Astrocyte (in vitro differentiated cells and primary cell): ENCODE data around the gene AUTS2. TPM values are rescaled to one million over a fixed set of nuclear protein-coding genes. Genes with fewer than 3 reads are reported as not detected.

Source experiments
- DNase-seq: peaks from one replicate; pipeline ENCODE4 v3.0.0-alpha.2; 2010; ENCODE audit warnings: low read depth
- FAIRE-seq: peaks from 2 replicates; lab custom pipeline; 2011; peaks lifted over from hg19 to GRCh38; lab: Jason Lieb, UNC
- H2AFZ ChIP-seq: 2 replicates; pipeline ENCODE4 v1.6.0; 2012; ENCODE audit warnings: low read depth, low read length, inconsistent platforms
- H3K27ac ChIP-seq: 2 replicates; pipeline ENCODE4 v1.5.1; 2011; ENCODE audit warnings: low read depth, low read length, inconsistent platforms
- H3K27me3 ChIP-seq: 2 replicates; pipeline ENCODE4 v1.6.0; 2011; ENCODE audit warnings: low read length, inconsistent platforms; ENCODE audit not compliant: insufficient read depth
- H3K36me3 ChIP-seq: 2 replicates; pipeline ENCODE4 v1.5.1; 2011; ENCODE audit warnings: low read length, inconsistent platforms; ENCODE audit not compliant: insufficient read depth
- H3K4me1 ChIP-seq: 2 replicates; pipeline ENCODE4 v1.5.1; 2011; ENCODE audit warnings: low read length, inconsistent platforms; ENCODE audit not compliant: insufficient read depth
- H3K4me2 ChIP-seq: 2 replicates; pipeline ENCODE4 v1.6.0; 2012; ENCODE audit warnings: low read length, inconsistent platforms
- H3K4me3 ChIP-seq: 2 replicates; pipeline ENCODE4 v1.5.1; 2011; ENCODE audit warnings: low read depth, mild to moderate bottlenecking, low read length, inconsistent platforms; ENCODE audit not compliant: insufficient read depth
- H3K79me2 ChIP-seq: 2 replicates; pipeline ENCODE4 v1.6.0; 2012; ENCODE audit warnings: mild to moderate bottlenecking, low read length, inconsistent platforms; ENCODE audit not compliant: insufficient read depth
- H3K9ac ChIP-seq: 2 replicates; pipeline ENCODE4 v1.6.0; 2012; ENCODE audit warnings: mild to moderate bottlenecking, low read length, inconsistent platforms
- H3K9me3 ChIP-seq: 2 replicates; pipeline ENCODE4 v1.5.1; 2012; ENCODE audit warnings: low read depth, mild to moderate bottlenecking, low read length, inconsistent platforms; ENCODE audit not compliant: insufficient read depth
- H4K20me1 ChIP-seq: 2 replicates; pipeline ENCODE4 v1.6.0; 2012; ENCODE audit warnings: low read length, inconsistent platforms; ENCODE audit not compliant: insufficient read depth
- H3K27ac Mint-ChIP-seq: one replicate; pipeline ENCODE4 v1.8.0; 2021; ENCODE audit warnings: mild to moderate bottlenecking, mixed read lengths; ENCODE audit not compliant: unreplicated experiment
- H3K27me3 Mint-ChIP-seq: one replicate; pipeline ENCODE4 v1.8.0; 2021; ENCODE audit warnings: low read depth, mixed read lengths; ENCODE audit not compliant: unreplicated experiment
- H3K36me3 Mint-ChIP-seq: one replicate; pipeline ENCODE4 v1.8.0; 2021; ENCODE audit warnings: low read depth, mixed read lengths; ENCODE audit not compliant: unreplicated experiment
- H3K4me1 Mint-ChIP-seq: one replicate; pipeline ENCODE4 v1.8.0; 2021; ENCODE audit warnings: low read depth, mixed read lengths; ENCODE audit not compliant: unreplicated experiment
- H3K4me3 Mint-ChIP-seq: one replicate; pipeline ENCODE4 v1.8.0; 2021; ENCODE audit warnings: mild to moderate bottlenecking, moderate library complexity, mixed read lengths; ENCODE audit not compliant: unreplicated experiment
- H3K9me3 Mint-ChIP-seq: one replicate; pipeline ENCODE4 v1.8.0; 2021; ENCODE audit warnings: mild to moderate bottlenecking, mixed read lengths; ENCODE audit not compliant: unreplicated experiment
- EZH2 ChIP-seq: IDR thresholded peaks from 2 replicates; pipeline ENCODE4 v1.6.1; 2012; ENCODE audit warnings: mild to moderate bottlenecking, low read length, inconsistent platforms; ENCODE audit not compliant: insufficient read depth
- total RNA-seq: library from RNA; stranded (reverse); gene quantifications from 2 replicates; pipeline ENCODE4 v1.2.1, GENCODE V29; 2021
- TF ChIP-seq, protein P1 (sequence below): IDR thresholded peaks from 2 replicates; pipeline ENCODE4 v1.5.1; 2011; ENCODE audit warnings: low read depth, mild to moderate bottlenecking, inconsistent platforms, low read length, moderate library complexity; ENCODE audit not compliant: insufficient read depth

AUTS2 gene
- total RNA-seq, 1 donor from 2014 or later = 73.2 TPM

DNA sequence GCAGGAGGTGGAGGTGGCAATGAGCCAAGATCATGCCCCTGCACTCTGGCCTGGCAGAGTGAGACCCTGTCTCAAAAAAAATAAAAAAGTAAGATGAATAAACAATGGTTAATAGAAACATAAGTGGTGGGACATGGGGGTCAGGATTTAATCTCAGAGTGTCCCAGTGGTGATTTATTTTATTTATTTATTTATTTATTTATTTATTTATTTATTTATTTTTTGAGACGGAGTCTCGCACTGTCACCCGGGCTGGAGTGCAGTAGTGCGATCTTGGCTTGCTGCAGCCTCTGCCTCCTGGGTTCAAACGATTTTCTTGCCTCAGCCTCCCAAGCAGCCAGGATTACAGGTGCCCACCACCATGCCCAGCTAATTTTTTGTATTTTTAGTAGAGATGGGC is 1051.0 kb downstream of the AUTS2 start:
- FAIRE-seq (no peak), DNase-seq (no peak)
- H3K27ac Mint-ChIP-seq = no peak overlapping the region

DNA sequence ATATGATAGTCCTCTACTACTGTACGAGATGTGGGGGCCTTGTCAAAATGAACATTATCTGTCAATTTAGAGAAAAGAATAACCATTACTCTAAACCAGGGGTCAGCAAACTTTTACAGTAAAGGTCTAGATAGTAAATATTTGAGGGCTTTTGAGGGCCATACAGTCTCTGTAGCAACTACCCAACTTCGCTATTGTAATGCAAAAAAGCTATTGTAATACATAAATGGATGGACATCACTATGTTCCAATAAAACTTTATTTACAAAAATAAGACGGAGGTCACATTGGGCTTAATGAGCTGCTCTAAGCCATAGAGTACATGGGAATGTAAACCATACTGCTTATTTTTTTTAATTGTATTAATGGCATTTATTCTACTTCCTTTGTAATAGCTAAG is 1055.9 kb downstream of the AUTS2 start:
- no peak for TF ChIP-seq EZH2
- TF ChIP-seq, protein P1, sequence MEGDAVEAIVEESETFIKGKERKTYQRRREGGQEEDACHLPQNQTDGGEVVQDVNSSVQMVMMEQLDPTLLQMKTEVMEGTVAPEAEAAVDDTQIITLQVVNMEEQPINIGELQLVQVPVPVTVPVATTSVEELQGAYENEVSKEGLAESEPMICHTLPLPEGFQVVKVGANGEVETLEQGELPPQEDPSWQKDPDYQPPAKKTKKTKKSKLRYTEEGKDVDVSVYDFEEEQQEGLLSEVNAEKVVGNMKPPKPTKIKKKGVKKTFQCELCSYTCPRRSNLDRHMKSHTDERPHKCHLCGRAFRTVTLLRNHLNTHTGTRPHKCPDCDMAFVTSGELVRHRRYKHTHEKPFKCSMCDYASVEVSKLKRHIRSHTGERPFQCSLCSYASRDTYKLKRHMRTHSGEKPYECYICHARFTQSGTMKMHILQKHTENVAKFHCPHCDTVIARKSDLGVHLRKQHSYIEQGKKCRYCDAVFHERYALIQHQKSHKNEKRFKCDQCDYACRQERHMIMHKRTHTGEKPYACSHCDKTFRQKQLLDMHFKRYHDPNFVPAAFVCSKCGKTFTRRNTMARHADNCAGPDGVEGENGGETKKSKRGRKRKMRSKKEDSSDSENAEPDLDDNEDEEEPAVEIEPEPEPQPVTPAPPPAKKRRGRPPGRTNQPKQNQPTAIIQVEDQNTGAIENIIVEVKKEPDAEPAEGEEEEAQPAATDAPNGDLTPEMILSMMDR = no peak
- Mint-ChIP-seq H3K9me3 (no peaks in the 10 kb centered on the region), H3K4me1 (peaks cover 6% of the 10 kb centered on the region), H3K27ac (no peak overlapping the region), H3K27me3 (no peaks in the 10 kb centered on the region), H3K36me3 (peaks cover 2% of the 10 kb centered on the region), H3K4me3 (no peak overlapping the region)
- Histone ChIP-seq H3K27me3 (no peaks in the 10 kb centered on the region), H3K4me1 (no peaks in the 10 kb centered on the region), H3K27ac (no peak overlapping the region), H3K9me3 (no peaks in the 10 kb centered on the region), H3K79me2 (no peaks in the 10 kb centered on the region), H3K4me2 (no peak overlapping the region), H2AFZ (no peak overlapping the region), H3K4me3 (no peak overlapping the region), H3K9ac (no peak overlapping the region), H3K36me3 (no peaks in the 10 kb centered on the region), H4K20me1 (no peaks in the 10 kb centered on the region)
- DNase-seq (no peak), FAIRE-seq (no peak)

More for the DNA sequence above, 1051.0 kb downstream of the AUTS2 start:
- Histone ChIP-seq H3K36me3 (no peaks in the 10 kb centered on the region), H4K20me1 (no peaks in the 10 kb centered on the region), H3K4me1 (peaks cover 13% of the 10 kb centered on the region), H3K9ac (no peak overlapping the region), H3K79me2 (no peaks in the 10 kb centered on the region), H3K9me3 (no peaks in the 10 kb centered on the region), H3K27me3 (no peaks in the 10 kb centered on the region), H3K27ac (no peak overlapping the region), H3K4me2 (no peak overlapping the region), H2AFZ (no peak overlapping the region), H3K4me3 (no peak overlapping the region)
- peaks cover 16% of the 10 kb centered on the region for H3K4me1 Mint-ChIP-seq
- H3K36me3 Mint-ChIP-seq = peaks cover 5% of the 10 kb centered on the region
- H3K9me3 Mint-ChIP-seq = no peaks in the 10 kb centered on the region
- H3K4me3 Mint-ChIP-seq = no peak overlapping the region
- H3K27me3 Mint-ChIP-seq = no peaks in the 10 kb centered on the region
- no peak for TF ChIP-seq EZH2
- TF ChIP-seq, protein P1 = no peak

DNA sequence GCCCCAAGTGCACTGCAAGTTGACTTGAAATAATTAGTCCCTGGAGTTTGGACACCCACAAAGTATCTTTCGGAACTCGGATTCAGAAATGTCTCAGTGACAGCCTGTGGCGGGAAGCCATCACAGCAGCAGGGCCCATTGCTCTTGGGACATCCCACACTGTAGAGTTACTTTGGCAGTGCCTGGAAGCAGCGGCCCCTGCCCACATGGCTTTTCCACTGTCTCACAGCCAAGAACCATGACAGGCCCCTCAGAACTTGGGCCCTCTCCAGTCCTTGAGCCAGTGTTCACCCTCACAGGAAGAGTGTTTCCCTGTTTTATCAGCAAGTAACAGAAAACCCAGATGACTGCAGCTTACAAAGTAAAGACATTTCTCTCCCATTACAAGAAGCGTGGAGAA is 1056.7 kb downstream of the AUTS2 start:
- Histone ChIP-seq H2AFZ (no peak overlapping the region), H3K4me2 (no peak overlapping the region), H3K4me3 (no peak overlapping the region), H3K9me3 (no peaks in the 10 kb centered on the region), H3K27me3 (no peaks in the 10 kb centered on the region), H3K79me2 (no peaks in the 10 kb centered on the region), H3K9ac (no peak overlapping the region), H4K20me1 (no peaks in the 10 kb centered on the region), H3K4me1 (no peaks in the 10 kb centered on the region), H3K27ac (no peak overlapping the region), H3K36me3 (no peaks in the 10 kb centered on the region)
- no peak for FAIRE-seq
- Mint-ChIP-seq H3K4me1 (peaks cover 6% of the 10 kb centered on the region), H3K27ac (no peak overlapping the region), H3K4me3 (no peak overlapping the region), H3K36me3 (no peaks in the 10 kb centered on the region), H3K27me3 (no peaks in the 10 kb centered on the region), H3K9me3 (no peaks in the 10 kb centered on the region)
- no peak for DNase-seq
- TF ChIP-seq, protein P1 = no peak
- TF ChIP-seq EZH2 = no peak
